ENCODE data around the gene MGAT4A. TPM values are rescaled to one million over a fixed set of nuclear protein-coding genes. Genes with fewer than 3 reads are reported as not detected.
A peak's percentile ranks its signal among the peaks of the same experiment; 100 is the strongest.

The MGAT4A gene
- total and polyA plus RNA-seq, 2 of the 13 experiments (the other 11 are each of a cell fraction or from before 2014, with no cell fraction given) = 47.2 to 90.9 TPM

DNA sequence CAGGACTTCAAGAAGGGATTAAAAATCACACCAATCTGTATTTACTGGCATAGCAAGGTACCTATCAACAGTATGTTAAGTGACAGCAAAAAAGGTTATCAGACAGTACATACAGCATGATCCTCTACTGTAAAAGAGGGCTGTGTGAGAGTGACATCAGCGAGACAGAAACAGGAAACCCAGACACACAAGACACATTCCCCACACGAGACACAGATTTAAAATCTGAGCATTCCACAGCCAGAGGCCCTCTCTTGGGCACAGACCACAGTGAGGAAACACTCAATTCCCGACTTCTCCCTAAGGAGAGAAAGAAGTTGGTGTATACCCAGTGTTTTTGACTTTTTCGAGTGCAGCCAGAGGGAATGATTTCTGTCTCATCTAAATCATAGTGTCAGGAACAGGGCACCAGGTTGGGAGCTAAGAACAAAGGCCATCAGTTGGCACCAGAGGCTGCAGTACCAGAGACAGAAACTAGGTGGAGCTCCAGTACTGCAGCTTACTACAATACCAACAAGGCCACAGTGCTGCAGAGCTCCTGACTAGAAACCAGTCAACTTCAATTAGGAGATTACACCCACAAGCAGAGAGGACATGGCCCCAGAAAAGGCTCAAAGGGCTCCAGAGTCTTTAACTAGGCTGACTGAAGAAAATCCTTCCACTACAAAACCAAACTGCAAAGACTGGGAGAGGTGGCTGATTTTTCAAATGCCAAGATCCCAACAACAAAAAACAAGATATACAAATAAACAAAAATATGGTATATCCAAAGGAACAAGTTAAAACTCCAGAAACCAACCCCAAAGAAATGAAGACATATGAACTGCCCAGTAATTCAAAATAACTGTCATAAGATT, 81.6 kb downstream of the MGAT4A start (continued):
- TF ChIP-seq ZNF704 (CRISPR knock-in tag; IDR thresholded peaks at IDR 0.05; ENCODE audit: borderline replicate concordance) (no peak), ZZZ3 (CRISPR knock-in tag; IDR thresholded peaks at IDR 0.05; ENCODE audit: borderline replicate concordance) (no peak), ETV5 (CRISPR knock-in tag; IDR thresholded peaks at IDR 0.05; ENCODE audit: borderline replicate concordance) (no peak), ZNF282 (IDR thresholded peaks at IDR 0.05; ENCODE audit: partially characterized antibody) (no peak), ZNF589 (CRISPR knock-in tag; conservative IDR thresholded peaks at IDR 0.05) (no peak), ZSCAN22 (CRISPR knock-in tag; IDR thresholded peaks at IDR 0.05) (no peak), MTERF4 (CRISPR knock-in tag; IDR thresholded peaks at IDR 0.05) (no peak), SMAD9 (CRISPR knock-in tag; IDR thresholded peaks at IDR 0.05) (no peak), GPN1 (CRISPR knock-in tag; IDR thresholded peaks at IDR 0.05; ENCODE audit: borderline replicate concordance) (no peak), ZNF460 (CRISPR knock-in tag; IDR thresholded peaks at IDR 0.05; ENCODE audit: borderline replicate concordance) (no peak), DDIT3 (CRISPR knock-in tag; IDR thresholded peaks at IDR 0.05) (no peak), ZFP41 (CRISPR knock-in tag; IDR thresholded peaks at IDR 0.05; ENCODE audit: borderline replicate concordance) (no peak), ZSCAN21 (CRISPR knock-in tag; IDR thresholded peaks at IDR 0.05; ENCODE audit: borderline replicate concordance) (no peak), STAG1 (CRISPR knock-in tag; IDR thresholded peaks at IDR 0.05) (peak; percentile 100), ARID5B (CRISPR knock-in tag; IDR thresholded peaks at IDR 0.05) (no peak), FOXO1 (CRISPR knock-in tag; IDR thresholded peaks at IDR 0.05) (no peak)
- TF ChIP-seq, protein P1, sequence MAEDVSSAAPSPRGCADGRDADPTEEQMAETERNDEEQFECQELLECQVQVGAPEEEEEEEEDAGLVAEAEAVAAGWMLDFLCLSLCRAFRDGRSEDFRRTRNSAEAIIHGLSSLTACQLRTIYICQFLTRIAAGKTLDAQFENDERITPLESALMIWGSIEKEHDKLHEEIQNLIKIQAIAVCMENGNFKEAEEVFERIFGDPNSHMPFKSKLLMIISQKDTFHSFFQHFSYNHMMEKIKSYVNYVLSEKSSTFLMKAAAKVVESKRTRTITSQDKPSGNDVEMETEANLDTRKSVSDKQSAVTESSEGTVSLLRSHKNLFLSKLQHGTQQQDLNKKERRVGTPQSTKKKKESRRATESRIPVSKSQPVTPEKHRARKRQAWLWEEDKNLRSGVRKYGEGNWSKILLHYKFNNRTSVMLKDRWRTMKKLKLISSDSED (CRISPR knock-in tag; IDR thresholded peaks at IDR 0.05) = no peak
